Smooth muscle cell (in vitro differentiated cells): ENCODE data around the gene YIPF1. TPM values are rescaled to one million over a fixed set of nuclear protein-coding genes. Genes with fewer than 3 reads are reported as not detected.

Source experiments
- DNase-seq: peaks from one replicate; lab custom pipeline; 2025; ENCODE audit not compliant: unreplicated experiment; lab: John Stamatoyannopoulos, UW
- H2AFZ ChIP-seq: fragments of 200-600 bp; sonication (generic); 2 replicates; pipeline ENCODE4 v1.6.0; 2016; ENCODE audit warnings: antibody characterized with exemption, low read depth, mild to moderate bottlenecking
- H3F3A ChIP-seq: fragments of 200-600 bp; sonication (generic); 2 replicates; pipeline ENCODE4 v1.6.0; 2017; ENCODE audit warnings: antibody characterized with exemption, low read depth
- H3K27ac ChIP-seq: fragments of 200-600 bp; sonication (generic); 2 replicates; pipeline ENCODE4 v1.5.1; 2016; ENCODE audit warnings: low read depth, mild to moderate bottlenecking
- H3K27me3 ChIP-seq: fragments of 200-600 bp; sonication (generic); 2 replicates; pipeline ENCODE4 v1.6.1; 2016; ENCODE audit warnings: low read depth, mild to moderate bottlenecking
- H3K36me3 ChIP-seq: fragments of 200-600 bp; sonication (generic); 2 replicates; pipeline ENCODE4 v1.5.1; 2016; ENCODE audit warnings: low read depth
- H3K4me1 ChIP-seq: fragments of 200-600 bp; sonication (generic); 2 replicates; pipeline ENCODE4 v1.5.1; 2016; ENCODE audit warnings: low read depth
- H3K4me2 ChIP-seq: fragments of 200-600 bp; sonication (generic); 2 replicates; pipeline ENCODE4 v1.6.0; 2016; ENCODE audit warnings: mild to moderate bottlenecking
- H3K4me3 ChIP-seq: fragments of 200-600 bp; sonication (generic); 2 replicates; pipeline ENCODE4 v1.5.1; 2016; ENCODE audit warnings: mild to moderate bottlenecking
- H3K79me2 ChIP-seq: fragments of 200-600 bp; sonication (generic); 2 replicates; pipeline ENCODE4 v1.6.0; 2016; ENCODE audit warnings: low read depth, mild to moderate bottlenecking
- H3K9ac ChIP-seq: fragments of 200-600 bp; sonication (generic); 2 replicates; pipeline ENCODE4 v1.6.0; 2016; ENCODE audit warnings: low read depth
- H3K9me3 ChIP-seq: fragments of 200-600 bp; sonication (generic); replicated peaks from 2 replicates; pipeline ENCODE4 v1.5.1; 2016; ENCODE audit warnings: low read depth
- H4K20me1 ChIP-seq: fragments of 200-600 bp; sonication (generic); 2 replicates; pipeline ENCODE4 v1.6.0; 2016; ENCODE audit warnings: low read depth
- CTCF ChIP-seq: fragments of 200-600 bp; sonication (generic); IDR thresholded peaks from 2 replicates; pipeline ENCODE4 v1.5.1; 2017; ENCODE audit warnings: borderline replicate concordance, mild to moderate bottlenecking, antibody characterized with exemption; ENCODE audit not compliant: insufficient read depth, poor library complexity, severe bottlenecking
- WGBS: methylation state at CpG from one replicate; pipeline ENCODE4 v1.1.7; 2016; ENCODE audit warnings: low lambda C conversion rate; 5-methylcytosine and 5-hydroxymethylcytosine counted together
- polyA plus RNA-seq: library from polyadenylated mRNA; unstranded; fragments of >200 nt; fragmentation: Nextera tagmentation; extraction: Ambion mirVana; gene quantifications from 2 replicates; pipeline ENCODE4 v1.2.1, GENCODE V29; 2016
- total RNA-seq: library from RNA; depleted of rRNA; stranded (reverse); fragments of >200 nt; gene quantifications from 2 replicates; pipeline ENCODE4 v1.2.3, GENCODE V29; 2014

YIPF1 gene
- total and polyA plus RNA-seq, 2 experiments from 2014 or later: 32.4 to 45.9 TPM

- Histone ChIP-seq H2AFZ (no peak overlapping the region), H4K20me1 (no peaks in the 10 kb centered on the region), H3K27ac (no peak overlapping the region), H3F3A (no peaks in the 10 kb centered on the region), H3K36me3 (peaks cover 9% of the 10 kb centered on the region), H3K4me3 (no peak overlapping the region), H3K9ac (no peak overlapping the region), H3K4me2 (no peak overlapping the region), H3K27me3 (no peaks in the 10 kb centered on the region), H3K9me3 (peaks cover under 1% of the 10 kb centered on the region), H3K79me2 (no peaks in the 10 kb centered on the region), H3K4me1 (no peaks in the 10 kb centered on the region)
- DNase-seq: no peak
- 93% methylated on average over 2 of the region's 2 CpGs for WGBS
- TF ChIP-seq CTCF: no peak
These were observed 37.8 kb upstream of the YIPF1 start for GRCh38 chr1:53927376-53927881.

- Histone ChIP-seq H3K36me3 (no peaks in the 10 kb centered on the region), H3K9ac (no peak overlapping the region), H3K9me3 (no peaks in the 10 kb centered on the region), H3K4me2 (peak overlapping the region; percentile 12), H3K27ac (peak overlapping the region; percentile 55), H3K4me3 (no peak overlapping the region), H3K27me3 (no peaks in the 10 kb centered on the region), H3F3A (peaks cover 4% of the 10 kb centered on the region), H3K79me2 (no peaks in the 10 kb centered on the region), H4K20me1 (no peaks in the 10 kb centered on the region), H2AFZ (no peak overlapping the region), H3K4me1 (no peaks in the 10 kb centered on the region)
- WGBS: 38% methylated on average over 3 of the region's 3 CpGs
- TF ChIP-seq CTCF: no peak
- no peak for DNase-seq
These were observed 30.1 kb upstream of the YIPF1 start for GRCh38 chr1:53919675-53920066.

GRCh38 chr1:53918343-53918742 is 28.7 kb upstream of the YIPF1 start:
- DNase-seq: no peak
- 82% methylated on average over 5 of the region's 5 CpGs for WGBS
- Histone ChIP-seq H3F3A (peaks cover 4% of the 10 kb centered on the region), H3K27ac (no peak overlapping the region), H3K79me2 (no peaks in the 10 kb centered on the region), H3K4me1 (no peaks in the 10 kb centered on the region), H3K36me3 (no peaks in the 10 kb centered on the region), H3K27me3 (no peaks in the 10 kb centered on the region), H3K4me2 (no peak overlapping the region), H3K9ac (no peak overlapping the region), H4K20me1 (no peaks in the 10 kb centered on the region), H3K4me3 (no peak overlapping the region), H2AFZ (no peak overlapping the region), H3K9me3 (no peaks in the 10 kb centered on the region)
- no peak for TF ChIP-seq CTCF

- no peak overlapping the region for H3K4me2 ChIP-seq
These were observed 23.9 kb upstream of the YIPF1 start for GRCh38 chr1:53913352-53914033.

More at GRCh38 chr1:53913352-53914033, 23.9 kb upstream of the YIPF1 start:
- no peaks in the 10 kb centered on the region for H4K20me1 ChIP-seq
- 77% methylated on average over 5 of the region's 5 CpGs for WGBS
- no peak overlapping the region for H3K9ac ChIP-seq
- no peaks in the 10 kb centered on the region for H3K9me3 ChIP-seq
- H3K27me3 ChIP-seq: no peaks in the 10 kb centered on the region
- H3K4me3 ChIP-seq: no peak overlapping the region
- DNase-seq: no peak
- H3K4me1 ChIP-seq: no peaks in the 10 kb centered on the region
- no peak for TF ChIP-seq CTCF
- H3K36me3 ChIP-seq: no peaks in the 10 kb centered on the region
- no peak overlapping the region for H3K27ac ChIP-seq
- peaks cover 4% of the 10 kb centered on the region for H3F3A ChIP-seq
- no peaks in the 10 kb centered on the region for H3K79me2 ChIP-seq
- H2AFZ ChIP-seq: no peak overlapping the region
